Measurements from ENCODE around the gene CCDC183.

GRCh38 chr9:136857166-136857565, 61.0 kb downstream of the CCDC183 start:
- TF ChIP-seq POLR2A (IDR thresholded peaks at IDR 0.05) (no peak), CTCF (IDR thresholded peaks at IDR 0.05) (no peak)

Measured in body of pancreas (tissue), 4 donors.